Stimulated activated CD8-positive, alpha-beta memory T cell treated with anti-CD3 and anti-CD28 coated beads, Interleukin-12 subunit alpha, Interleukin-12 subunit beta, amount 100 ng/mL, for 24 hours (primary cell): ENCODE measurements around the gene VILL.
"Not testable (repeated sequence)": the region's sequence is repeated elsewhere in the genome, so short reads cannot be mapped to it uniquely, and the experiment has no call there.

Experiments
- DNase-seq: peaks from one replicate; pipeline ENCODE4 v3.0.0-alpha.2; 2020; ENCODE audit errors: extremely low read depth

The VILL gene

DNA sequence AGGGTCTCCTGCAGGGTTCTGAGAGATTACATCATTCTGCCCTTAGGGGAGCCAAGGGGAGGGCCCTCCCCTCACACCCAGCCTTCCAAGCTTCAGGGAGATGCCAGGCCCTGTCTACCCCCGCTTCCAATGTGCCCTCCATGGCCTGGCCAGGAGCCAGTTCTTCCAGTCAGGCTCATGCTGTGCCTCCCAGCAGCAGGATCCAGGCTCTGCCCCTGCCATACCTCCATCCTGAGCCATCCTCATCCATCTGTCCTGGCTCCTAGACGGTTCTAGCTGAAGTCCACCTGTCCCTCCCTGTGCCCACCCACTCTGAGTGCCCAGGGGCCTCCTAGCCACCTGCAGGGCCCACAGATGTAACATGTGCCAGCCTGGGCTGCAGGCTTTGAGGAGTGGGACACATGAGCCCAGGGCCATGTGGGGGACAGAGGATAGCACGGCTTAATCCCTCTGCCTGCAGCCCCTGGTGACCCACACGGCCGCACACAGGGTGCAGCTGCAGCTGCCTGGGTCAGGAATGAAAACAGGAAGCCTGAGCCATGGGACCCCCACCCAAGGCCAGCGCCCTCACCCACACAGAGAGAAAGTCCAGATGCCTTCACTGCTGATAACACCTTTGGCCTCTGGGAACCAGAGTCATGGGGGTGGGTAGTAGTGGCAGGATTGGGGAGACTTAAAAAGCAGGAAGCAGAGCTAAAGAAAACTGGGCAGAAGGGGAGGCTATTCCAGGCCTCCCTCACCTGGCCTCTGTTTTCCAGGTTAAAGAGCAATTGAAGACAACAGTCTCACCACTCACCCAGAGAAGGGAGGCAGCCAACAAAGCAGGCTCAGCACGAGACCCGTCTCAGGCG is 27.1 kb downstream of the VILL start:
- DNase-seq, result no peak

DNA sequence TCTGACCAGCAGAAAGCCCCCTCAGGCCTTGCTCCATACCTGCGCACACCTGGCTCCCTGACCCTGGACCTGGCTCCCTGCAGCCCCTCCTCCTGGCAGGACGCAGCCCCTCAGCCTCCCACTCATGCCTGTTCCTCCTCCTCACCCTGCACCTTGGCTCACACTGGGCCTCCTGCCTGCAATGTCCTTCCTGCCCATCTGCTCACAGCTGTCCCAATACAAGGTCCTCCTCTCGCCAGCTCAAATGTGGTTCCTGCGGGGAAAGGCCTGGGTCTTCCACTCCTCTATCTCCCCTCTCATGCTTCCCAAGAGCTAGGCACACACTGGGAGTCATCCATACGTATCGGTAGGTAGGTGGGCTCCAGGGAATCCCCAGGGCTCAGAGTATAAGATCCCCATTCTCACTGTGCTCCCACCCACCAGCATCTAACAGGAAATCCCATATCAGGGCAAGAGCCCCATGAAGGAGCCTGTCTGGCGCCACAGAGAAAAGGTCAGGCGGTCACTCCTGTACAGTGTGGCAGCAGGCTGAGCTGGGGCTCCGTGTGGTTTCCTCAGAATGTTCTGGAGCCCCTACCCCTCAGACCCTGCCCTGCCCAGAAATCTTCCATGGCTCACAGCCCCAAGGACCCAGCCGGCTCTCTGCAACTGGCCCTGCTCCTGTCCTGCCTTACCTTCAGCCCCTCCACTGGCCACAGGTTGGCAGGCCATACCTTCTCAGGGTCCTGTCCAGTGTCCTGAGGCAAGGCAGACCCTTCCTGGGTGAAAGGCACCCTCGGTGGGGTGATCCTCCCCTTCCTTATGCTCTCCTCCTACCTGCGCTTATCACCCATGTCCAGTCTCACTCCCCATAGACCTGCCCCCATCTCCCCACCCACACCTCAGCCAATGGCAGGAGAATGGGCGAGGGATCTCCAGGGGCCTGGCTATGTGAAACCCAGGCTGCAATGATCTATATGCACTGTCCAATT is 28.0 kb downstream of the VILL start:
- no peak for DNase-seq

DNA sequence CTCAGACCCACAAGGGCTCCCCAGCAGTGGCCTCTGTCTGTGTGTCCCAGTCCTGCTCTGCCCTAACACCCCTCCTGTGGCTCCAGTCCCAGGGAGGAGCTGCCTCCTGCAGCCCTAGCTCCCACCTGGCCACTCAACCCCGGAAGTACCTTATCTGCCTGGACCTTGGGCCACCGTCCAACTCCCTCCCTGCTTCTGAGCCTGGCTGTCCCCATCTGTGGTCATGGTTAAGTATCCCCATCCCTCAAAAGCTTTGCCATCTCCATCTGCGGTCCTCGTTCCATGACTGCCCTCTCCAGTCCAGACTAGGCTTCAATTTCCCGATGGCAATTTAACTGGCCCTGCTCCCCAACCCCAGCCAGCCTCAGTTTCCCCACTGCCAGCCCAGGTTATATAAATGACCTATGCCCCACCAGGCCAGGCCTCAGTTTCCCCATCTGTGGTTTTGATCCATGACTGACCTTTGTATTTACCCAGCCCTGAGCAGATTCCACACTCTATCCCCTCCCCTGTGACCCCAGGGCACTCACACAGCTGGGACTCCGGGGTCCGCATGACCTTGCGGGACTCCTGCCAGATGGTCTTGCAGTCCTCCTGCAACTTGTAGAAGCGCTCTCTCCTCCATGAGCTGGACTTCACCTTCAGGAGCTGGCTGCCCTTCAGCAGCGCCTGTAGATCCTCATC is 29.2 kb downstream of the VILL start:
- DNase-seq, result no peak

DNA sequence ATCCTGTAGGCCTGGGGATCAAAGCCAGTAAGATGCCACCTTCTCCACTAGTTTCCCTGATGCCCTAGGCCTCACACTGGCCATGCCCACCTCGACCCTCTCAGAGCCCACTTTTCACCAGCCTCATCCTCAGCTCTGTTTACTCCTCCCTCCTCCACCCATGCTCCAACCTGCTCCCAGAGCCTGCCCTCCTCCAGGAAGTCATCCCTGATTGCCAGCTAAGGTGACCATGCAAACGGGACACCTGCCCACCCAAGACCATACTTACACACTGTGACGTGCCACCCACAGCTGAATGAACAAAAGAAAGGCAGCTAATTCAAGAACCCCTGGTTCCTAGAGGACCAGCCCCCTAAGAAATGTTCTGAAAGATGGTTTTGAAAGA is 29.7 kb downstream of the VILL start:
- DNase-seq, result no peak

DNA sequence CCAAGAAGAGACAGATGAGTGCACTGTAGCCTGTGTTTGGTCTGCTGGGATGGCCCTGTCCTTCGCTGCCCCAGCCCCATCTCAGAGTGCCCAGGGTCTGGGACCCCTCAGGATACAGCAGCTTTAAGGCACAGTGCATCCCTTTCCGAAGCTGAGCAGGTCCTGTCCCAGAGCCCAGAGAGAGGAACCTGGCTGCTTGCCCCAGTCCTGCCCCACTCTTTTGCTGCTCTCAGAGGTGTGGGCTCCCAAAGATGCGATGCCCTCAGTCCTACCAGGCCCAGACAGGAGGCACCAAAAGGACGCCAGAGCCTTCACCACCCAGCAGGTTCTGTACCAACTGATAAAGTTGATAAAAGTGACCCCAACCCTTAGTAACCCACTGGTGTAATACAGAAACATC is 30.6 kb downstream of the VILL start:
- no peak for DNase-seq

DNA sequence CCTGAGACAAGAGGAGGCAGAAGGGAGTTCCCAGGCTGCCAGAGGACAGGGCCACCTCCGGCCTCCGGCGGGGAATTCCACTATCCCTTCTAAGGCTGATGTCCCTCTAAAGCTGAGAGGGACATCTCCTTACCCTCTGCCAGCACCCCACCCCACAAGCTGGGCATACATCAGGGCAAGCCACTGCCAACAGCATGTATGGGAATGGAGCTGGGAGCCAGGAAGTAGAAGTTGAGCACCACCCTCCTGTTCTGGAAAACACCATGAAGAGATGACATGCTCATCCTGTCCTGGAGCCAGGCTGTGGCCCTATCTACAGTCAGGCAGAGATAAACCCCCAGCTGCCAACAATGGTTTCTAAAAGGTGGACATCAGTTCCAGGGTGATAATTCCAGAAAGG is 31.7 kb downstream of the VILL start:
- DNase-seq, result no peak

DNA sequence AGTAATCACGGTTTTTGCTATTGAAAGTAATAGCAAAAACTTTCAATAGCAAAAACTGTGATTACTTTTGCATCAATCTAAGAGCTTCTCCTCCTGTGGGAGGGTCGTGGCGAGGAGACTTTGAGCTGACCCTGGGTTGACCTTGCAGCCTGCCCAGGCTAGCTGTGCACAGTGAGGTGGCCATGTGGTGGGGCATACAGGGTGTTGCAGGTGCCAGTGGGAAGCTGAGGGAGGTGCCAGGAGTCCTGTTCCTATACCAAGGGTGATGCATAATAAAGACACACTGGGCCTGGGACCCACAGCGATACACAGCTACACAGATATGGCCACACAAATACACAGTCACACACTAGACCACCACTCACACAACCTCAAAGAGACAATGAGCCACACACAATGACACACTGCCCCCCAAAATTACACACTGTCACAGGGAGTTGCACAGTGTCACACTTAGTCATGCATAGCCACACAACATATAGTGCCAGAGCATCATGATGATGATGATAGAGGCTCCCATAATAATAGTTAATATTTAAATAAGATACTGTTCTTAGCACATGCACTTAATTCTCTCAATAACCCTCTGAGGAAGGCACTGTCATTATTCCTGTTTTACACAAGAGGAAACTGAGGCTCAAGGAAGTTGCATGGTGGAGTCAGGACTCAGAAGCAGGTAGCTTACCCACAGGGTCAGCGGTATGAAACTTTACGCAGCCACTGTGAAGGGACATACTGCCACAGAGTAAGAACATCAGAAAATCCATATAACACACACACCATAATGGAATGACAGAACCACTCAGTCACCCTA is 32.5 kb downstream of the VILL start:
- no peak for DNase-seq

DNA sequence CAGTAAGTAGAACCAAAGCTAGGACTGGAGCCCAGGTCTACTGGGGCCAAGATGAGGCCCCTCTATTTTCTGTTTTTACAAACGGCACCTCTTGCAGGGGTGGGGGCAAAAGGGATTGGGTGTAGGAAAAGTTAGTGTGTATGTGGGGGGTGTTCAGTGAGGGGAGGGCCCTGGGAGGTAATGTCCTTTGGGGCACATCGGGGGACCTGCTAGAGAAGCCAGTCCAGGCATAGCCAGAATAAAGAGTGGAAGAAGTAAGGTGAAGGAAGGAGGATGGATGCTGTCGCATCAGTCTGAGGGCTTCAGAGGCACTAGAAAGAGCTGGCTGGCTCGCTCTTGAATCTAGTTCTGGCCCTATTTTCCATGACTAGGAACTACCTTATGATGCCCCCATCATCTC is 36.3 kb downstream of the VILL start:
- DNase-seq, result no peak

DNA sequence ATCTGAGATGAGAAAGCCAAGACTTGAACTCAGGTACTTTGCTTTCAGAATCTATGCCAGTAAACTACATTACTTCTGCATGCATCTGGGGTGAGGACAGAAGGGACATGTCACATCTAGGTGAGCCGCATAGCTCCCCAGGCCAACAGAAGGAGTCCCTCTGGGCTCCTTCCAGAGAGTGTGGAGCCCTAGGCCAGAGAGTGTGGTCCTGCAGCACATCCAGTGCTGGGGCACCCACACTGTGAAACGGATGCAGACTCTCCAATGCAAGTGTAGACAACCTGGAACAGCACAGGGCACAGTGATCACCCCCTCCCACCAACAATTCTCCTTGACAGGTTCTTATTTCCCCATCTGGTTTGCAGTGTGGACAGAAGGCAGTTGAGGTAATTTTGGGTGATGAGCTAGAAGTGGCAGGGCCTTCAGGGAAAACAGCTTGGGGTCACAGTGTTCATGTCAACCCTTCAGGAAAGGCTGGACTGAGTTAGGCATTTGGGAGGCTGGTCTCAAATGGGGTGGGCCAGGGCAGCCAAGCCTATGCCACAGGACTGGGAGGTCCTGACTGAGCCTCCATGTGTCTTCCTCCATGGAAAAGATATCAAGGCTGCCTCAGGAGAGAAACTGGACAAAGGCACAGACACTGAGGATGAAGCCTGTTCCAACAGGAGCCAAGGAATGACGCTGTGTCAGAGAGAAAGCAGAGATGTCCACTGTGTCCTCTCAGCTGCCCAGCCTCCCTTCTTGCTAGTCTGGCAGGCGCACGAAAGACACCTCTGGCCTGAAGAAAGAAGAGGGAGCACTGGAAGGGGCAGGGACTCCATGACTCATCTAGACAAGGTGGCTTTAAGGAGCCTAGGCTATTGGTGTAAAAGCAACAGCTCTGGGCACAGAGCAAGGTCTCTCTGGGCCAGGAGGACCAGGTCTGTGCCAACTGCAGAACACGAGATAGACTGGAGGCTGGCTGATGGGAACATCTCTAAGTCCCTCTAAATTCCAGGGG is 37.2 kb downstream of the VILL start:
- no peak for DNase-seq

DNA sequence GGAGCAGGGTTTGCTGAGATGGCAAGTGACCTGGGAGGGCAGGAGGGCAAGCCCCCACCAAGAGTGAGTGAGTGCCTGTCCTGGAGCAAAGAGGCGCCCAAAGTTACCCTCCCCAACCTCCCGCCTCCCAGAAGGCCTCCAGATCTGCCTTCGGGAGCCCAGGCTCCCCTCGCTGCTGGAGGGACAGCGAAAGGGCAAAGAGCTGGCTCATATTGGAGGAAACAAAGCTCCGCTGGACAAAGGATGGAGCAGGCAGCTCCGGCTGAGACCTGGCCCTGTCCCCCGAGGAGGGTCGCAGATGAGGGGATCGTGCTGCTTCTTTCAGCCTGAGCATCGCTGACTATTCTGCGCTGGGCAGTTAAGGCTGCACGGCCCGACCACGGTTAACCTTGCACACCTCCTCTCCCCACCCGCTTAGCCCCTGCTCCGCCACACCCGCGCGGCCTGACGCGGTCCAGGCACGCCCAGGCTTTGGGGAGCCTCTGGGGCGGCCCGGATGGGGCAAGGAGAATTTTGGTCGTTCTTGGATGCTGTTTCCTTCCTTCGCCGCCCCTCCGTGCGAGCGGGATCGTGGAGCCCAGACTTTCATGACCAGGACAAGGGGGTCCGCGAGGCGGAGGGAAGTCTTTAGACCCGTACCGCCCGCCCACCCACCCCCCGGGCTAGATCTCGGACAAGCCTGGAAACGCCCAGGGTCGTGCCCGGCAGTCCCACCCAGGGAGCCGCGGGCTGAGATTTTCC is 38.2 kb downstream of the VILL start:
- DNase-seq, result no peak

DNA sequence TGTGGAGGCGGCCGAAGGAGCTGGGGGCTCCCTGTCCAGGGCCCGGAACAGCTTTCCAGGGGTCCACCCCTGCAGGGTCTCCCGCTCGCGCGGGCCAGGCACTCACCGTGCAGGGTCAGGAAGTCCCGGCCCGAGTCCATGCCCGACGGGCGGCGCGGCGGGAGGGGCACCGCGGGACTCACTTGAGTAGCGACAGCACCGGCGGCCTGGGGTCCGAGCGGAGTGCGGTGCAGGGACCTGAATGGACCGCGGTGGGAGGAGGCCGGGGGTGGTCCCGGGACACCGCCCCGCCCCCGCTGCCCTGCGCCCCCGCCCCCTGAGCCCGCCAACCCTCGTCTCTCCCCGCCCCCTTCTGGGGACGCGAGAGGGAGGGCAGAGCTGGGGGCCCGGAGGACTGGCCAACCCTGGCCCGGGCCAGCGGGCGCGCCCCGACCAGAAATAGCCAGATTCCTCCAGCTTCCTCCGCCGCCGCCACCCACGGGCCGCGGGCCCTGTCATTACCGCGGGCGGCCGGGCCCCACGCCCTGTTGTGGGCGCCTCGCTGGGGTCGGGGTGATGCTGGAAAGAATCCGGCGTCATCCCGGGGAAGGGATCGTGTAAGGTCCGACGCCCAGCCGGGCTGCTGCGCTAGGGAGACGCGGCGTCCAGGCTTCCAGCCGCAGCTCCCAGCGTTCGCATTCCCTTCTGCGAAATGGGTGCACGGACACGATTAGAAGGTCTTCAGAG is 39.0 kb downstream of the VILL start, which contains the start of gene PLCD1:
PLCD1 (minus strand) TSS at position 243 of the 726 bp plus-strand sequence; CDS start at position 140, 103 bp downstream.
- DNase-seq, result no peak

DNA sequence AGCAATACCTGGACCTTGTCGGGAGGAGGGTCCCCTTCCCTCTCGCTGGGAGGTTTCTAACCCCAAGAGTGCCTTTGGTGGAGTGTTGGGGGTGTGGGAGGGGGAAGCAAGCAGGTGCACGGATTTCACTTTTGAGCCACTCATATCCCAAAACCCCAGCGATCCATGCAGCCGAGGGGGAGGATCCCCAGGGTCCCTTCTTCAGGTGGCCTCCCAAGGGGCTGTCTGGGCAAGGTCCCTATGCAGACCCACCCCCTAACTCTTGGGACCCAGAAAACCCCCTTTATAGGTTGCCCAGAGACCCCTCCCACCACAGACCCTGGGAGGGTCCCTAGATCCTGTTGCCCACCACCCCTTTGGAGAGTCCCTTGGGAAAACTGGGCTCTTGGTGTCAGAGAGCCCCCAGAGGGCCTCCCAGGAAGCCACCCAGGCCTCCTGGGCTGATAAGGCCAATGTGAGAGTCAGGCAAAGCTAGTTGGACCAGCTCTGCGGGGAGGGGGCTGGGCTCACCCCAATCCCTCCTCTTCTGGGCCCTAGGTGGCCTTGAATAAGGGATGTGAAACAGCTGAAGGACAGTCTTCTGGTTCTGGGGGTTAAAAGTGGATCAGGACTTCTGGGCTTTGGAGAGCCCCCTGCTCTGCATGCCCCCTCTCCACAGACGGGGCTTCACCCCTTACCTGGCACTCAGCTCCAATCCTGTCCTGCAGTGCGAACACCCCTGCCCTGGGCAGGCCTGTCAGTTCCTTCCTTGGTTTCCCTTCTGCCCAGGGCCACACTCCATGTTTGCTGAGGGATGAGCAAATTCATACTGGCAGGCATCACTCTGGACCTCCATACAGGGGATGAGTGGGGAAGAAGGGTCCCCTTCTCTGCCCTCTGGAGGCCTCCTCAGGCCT is 39.8 kb downstream of the VILL start:
- DNase-seq, result no peak

DNA sequence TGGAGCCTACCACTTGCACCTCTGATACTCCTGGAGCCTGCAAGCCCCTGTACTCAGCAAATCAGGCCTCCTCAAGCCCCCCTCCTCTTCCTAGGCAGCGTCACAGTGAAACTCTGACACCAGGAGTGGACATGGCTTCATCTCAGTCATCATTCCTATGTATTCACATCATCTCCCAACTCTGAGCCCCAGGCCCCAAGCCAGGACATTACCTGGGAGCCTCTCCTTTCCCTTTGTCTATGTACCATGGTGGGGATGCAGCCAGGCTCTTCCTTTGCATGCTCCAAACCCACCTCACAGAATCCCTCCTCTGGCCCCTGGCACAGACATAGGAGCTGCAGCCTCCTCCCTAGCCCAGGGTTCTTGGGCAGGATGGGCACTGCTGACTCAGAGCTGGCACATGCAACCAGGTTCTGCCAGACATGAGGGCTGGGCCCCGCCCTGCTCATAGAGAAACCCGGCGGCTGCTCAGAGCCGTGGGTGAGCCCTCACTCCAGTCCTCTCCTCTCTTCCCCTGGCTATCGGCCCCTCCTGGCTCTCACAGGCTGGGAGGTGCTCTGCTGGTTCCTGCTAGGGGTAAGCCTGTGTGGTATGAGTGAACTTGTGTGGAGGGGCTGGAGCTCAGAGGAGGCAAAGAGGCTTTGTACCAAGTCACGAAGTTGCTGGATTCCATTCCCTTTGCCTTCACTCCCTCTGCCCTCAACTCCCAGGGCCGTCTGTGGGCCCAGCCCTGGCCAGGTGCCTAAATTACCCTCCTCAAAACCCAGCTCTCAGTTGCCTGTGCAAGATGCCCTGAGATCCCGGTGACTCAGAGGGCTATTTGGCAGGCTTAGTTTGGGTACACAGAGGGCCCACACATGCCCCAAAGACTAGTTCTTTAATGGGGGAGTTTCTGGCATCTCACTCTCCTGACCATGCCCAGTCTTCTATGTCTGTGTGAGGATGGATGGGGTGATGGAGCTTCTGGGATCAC is 40.7 kb downstream of the VILL start:
- no peak for DNase-seq

DNA sequence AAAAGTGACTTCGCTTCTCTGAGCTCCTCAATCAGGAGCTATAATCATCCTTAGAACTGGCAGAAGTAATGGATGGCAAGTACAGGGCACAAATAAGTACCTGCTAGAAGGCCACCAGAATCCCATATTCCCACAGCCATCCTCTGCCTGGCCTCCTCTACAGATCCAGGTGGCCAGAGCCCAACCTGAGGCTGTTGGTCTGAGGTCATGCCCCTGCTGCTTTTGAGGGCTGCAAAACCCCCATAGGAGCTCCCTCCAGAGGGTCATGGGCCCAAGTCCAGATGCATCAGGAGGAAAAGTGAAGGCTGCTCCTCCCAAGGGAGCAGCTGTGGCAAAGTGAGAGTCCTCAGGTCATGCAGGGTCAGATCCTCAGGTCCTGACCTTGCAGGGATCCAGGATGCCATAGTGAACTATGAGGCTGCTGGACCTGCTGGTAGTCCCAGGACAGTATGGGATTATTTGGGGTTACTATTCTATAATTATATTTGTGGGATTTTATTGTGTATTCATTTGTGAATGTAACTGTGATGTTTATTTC is 41.8 kb downstream of the VILL start:
- no peak for DNase-seq

DNA sequence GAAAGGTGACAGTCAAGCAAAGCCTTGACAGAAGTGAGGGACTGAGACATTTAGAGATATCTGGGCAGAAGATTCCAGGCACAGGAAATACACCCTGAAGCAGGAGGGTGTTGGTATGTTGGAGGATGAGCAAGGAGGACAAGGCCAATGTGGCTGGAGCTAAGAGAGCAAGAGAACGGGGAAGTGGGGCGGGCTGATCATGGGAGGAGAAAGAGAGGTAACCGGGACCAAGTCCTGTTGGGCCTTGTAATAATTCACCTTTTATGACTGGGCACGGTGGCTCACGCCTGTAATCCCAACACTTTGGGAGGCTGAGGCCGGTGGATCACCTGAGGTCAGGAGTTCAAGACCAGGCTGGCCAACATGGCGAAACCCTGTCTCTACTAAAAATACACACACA is 43.0 kb downstream of the VILL start:
- DNase-seq, result not testable (repeated sequence)

DNA sequence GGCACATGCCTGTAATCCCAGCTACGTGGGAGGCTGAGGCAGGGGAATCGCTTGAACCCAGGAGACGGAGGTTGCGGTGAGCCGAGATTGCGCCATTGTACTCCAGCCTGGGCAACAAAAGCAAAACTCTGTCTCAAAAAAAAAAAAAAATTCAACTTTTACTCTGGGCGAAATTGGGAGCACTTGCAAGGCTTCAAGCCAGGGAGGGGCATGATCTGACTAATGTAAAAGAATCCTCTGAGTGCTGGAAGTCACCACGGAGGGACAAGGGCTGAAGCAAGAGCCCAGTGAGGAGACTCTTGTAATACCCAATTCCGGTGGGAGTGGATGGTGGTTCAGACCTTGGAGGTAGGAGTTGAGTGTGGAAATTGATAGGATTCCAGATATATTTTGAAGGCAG is 43.7 kb downstream of the VILL start:
- not testable (repeated sequence) for DNase-seq
